Mesothelial cell of epicardium (in vitro differentiated cells): ENCODE measurements around the gene PCF11. TPM values are rescaled to one million over a fixed set of nuclear protein-coding genes. Genes with fewer than 3 reads are reported as not detected.

ENCODE experiments used
- DNase-seq, 2 experiments: peaks; one replicate each; pipeline ENCODE4 v3.0.0; 2021; ENCODE audit warnings: low spot score in 2 of 2; ENCODE audit not compliant: unreplicated experiment in 2 of 2
- H3K27ac Mint-ChIP-seq: 2 replicates; pipeline ENCODE4 v1.8.0; 2021; ENCODE audit warnings: mixed read lengths
- H3K27me3 Mint-ChIP-seq: 2 replicates; pipeline ENCODE4 v1.8.0; 2021; ENCODE audit warnings: low read depth, mixed read lengths
- H3K36me3 Mint-ChIP-seq: 2 replicates; pipeline ENCODE4 v1.8.0; 2021; ENCODE audit warnings: mixed read lengths
- H3K4me1 Mint-ChIP-seq: 2 replicates; pipeline ENCODE4 v1.8.0; 2021; ENCODE audit warnings: mixed read lengths
- H3K4me3 Mint-ChIP-seq: 2 replicates; pipeline ENCODE4 v1.8.0; 2021; ENCODE audit warnings: mild to moderate bottlenecking, moderate library complexity, mixed read lengths
- H3K9me3 Mint-ChIP-seq: 2 replicates; pipeline ENCODE4 v1.8.0; 2021; ENCODE audit warnings: mixed read lengths
- total RNA-seq: library from RNA; stranded (reverse); gene quantifications from 3 replicates; pipeline ENCODE4 v1.2.1, GENCODE V29; 2021
- TF ChIP-seq, protein P1 (sequence below): fragments of 200-600 bp; sonication (generic); IDR thresholded peaks from one replicate; pipeline ENCODE4 v1.5.0; 2021; ENCODE audit warnings: antibody characterized with exemption; ENCODE audit not compliant: unreplicated experiment

Gene PCF11
- total RNA-seq, 1 donor from 2014 or later = 77.1 TPM

DNA sequence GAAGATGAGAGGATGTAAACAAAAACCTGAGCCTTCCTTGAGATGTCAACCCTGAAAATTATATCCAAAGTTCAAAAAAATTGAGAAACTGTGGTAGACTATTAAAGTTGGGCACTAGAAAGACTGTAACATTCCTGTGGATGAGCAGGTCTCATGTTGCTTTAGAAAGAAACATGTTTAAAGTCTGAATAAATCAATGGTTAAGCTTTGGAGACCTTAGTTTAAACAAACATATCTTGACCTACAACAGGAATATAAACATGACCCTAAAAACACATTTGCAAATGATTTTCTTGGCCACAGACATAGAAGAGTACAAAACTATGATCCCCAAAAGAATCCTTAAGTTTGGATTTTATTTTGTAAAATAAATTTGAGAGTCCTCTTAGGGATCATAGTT is 38.1 kb upstream of the PCF11 start:
- Mint-ChIP-seq H3K27ac (no peak overlapping the region), H3K4me1 (peaks cover 5% of the 10 kb centered on the region), H3K27me3 (no peaks in the 10 kb centered on the region), H3K4me3 (no peak overlapping the region), H3K36me3 (no peaks in the 10 kb centered on the region), H3K9me3 (no peaks in the 10 kb centered on the region)
- TF ChIP-seq, protein P1, sequence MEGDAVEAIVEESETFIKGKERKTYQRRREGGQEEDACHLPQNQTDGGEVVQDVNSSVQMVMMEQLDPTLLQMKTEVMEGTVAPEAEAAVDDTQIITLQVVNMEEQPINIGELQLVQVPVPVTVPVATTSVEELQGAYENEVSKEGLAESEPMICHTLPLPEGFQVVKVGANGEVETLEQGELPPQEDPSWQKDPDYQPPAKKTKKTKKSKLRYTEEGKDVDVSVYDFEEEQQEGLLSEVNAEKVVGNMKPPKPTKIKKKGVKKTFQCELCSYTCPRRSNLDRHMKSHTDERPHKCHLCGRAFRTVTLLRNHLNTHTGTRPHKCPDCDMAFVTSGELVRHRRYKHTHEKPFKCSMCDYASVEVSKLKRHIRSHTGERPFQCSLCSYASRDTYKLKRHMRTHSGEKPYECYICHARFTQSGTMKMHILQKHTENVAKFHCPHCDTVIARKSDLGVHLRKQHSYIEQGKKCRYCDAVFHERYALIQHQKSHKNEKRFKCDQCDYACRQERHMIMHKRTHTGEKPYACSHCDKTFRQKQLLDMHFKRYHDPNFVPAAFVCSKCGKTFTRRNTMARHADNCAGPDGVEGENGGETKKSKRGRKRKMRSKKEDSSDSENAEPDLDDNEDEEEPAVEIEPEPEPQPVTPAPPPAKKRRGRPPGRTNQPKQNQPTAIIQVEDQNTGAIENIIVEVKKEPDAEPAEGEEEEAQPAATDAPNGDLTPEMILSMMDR = no peak
- DNase-seq = no peak

DNA sequence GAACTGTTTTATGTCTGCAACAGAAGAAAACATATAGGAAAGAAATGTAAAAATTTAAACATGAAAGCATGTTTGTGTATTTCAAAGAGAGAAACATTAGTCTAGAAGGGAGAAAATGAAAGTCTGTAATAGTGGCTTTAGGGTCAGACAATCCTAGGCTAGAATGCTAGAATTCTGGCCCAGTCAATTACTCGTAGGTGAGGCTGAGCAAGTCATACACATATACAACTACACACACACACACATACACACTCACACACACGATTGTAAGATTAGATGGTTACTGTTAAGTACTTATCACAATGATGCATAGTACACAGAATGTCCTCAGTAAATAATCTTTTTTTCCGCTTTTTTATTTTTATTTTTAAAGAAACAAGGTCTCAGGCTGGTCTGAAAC is 37.7 kb upstream of the PCF11 start:
- no peak overlapping the region for H3K4me3 Mint-ChIP-seq
- TF ChIP-seq, protein P1 = no peak
- H3K9me3 Mint-ChIP-seq = no peaks in the 10 kb centered on the region
- H3K27me3 Mint-ChIP-seq = peaks cover under 1% of the 10 kb centered on the region
- no peaks in the 10 kb centered on the region for H3K36me3 Mint-ChIP-seq
- no peak for DNase-seq
- no peak overlapping the region for H3K27ac Mint-ChIP-seq
- peaks cover 5% of the 10 kb centered on the region for H3K4me1 Mint-ChIP-seq

DNA sequence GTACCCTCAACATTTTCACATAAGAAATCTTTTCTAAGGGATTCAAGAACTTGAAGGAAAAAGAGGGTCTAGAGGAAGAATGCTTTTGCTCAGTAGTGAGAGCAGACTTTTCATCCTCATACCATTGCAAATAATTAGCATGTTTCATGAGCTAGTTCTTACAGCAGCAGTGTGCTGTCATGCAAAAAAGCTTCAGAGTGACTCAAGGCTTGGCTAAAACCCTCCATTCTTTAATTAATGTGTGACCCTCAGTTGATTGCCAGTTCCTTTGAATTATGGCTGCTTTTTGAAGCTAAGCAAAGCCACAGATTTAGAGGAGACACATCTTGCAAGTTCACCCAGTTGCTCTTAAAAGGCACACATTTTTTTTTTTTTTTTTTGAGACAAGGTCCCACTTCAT is 36.6 kb upstream of the PCF11 start:
- Mint-ChIP-seq H3K27ac (no peak overlapping the region), H3K4me3 (no peak overlapping the region), H3K36me3 (no peaks in the 10 kb centered on the region), H3K9me3 (no peaks in the 10 kb centered on the region), H3K27me3 (peaks cover 1% of the 10 kb centered on the region), H3K4me1 (peaks cover 4% of the 10 kb centered on the region)
- TF ChIP-seq, protein P1 = no peak
- no peak for DNase-seq

DNA sequence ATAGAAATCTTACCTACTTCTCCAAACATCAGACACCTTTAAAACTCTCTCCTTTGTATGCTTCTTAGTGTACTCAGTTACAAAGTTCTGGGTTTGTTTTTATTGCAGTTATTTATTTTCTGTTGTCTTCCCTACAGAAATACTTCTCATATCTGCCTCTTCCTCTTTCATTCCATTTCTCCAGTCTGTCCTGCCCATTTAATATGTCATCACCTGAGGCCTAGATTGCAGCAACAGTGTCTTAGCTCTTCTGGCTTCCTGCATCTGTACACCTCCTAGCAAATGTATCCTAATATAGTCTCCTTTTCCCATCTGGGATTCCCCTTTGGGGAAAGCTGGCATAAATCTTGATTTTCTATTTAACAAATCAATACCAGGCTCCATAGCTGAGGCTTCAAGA is 34.9 kb upstream of the PCF11 start:
- TF ChIP-seq, protein P1 = no peak
- DNase-seq = no peak
- Mint-ChIP-seq H3K36me3 (no peaks in the 10 kb centered on the region), H3K27ac (no peak overlapping the region), H3K4me1 (no peaks in the 10 kb centered on the region), H3K27me3 (peaks cover 1% of the 10 kb centered on the region), H3K4me3 (no peak overlapping the region), H3K9me3 (no peaks in the 10 kb centered on the region)

DNA sequence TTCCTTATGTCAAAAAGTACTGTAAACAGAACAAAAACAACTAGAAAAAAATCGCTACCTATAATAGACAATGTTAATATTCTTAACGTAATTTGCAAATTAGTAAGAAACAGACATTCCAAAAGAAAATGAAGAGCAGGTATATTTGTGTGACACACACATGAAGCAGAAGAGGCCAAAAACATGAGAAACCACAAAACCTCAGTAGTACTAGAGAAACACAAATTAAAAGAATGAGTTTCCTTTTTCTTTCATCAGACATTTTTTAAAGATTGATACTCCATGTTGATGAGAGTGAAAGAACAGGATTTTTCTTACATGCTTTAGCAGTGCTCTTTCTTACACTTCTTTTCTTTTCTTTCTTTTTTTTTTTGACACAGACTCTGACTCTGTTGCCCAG is 34.2 kb upstream of the PCF11 start:
- TF ChIP-seq, protein P1 = no peak
- Mint-ChIP-seq H3K9me3 (no peaks in the 10 kb centered on the region), H3K4me1 (no peaks in the 10 kb centered on the region), H3K36me3 (no peaks in the 10 kb centered on the region), H3K4me3 (no peak overlapping the region), H3K27ac (no peak overlapping the region), H3K27me3 (peaks cover 1% of the 10 kb centered on the region)
- DNase-seq = no peak
